ENCODE data around the gene IL23R.

IL23R gene

DNA sequence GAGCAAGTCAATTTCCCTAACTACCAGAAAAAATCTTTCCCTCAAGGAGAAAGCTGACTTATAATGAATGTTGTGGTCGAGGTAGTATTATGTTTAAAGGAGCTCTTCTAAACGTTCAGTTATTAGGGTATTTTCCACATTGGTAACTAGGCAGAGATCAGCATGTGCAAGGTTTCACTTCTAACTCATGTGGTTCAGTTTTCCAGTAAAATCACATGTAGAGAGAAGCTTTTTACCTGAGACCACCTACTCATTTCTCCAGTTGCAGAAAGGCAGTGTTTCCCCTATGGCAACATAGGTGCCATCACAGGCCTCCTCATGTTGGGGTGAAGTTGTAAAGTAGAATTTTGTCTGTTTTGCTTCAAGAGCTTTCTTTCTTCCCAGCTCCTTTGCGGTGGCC, 23.7 kb downstream of the IL23R start:
- DNase-seq (ENCODE audit: insufficient read length, low spot score), result no peak
- no peak for TF ChIP-seq POU2F2 (IDR thresholded peaks at IDR 0.05; ENCODE audit: low read depth, low read length)
- no peak for TF ChIP-seq POLR2A (IDR thresholded peaks at IDR 0.05; ENCODE audit: low read depth, low read length)
- no peak for TF ChIP-seq PAX5 (IDR thresholded peaks at IDR 0.05; ENCODE audit: insufficient read depth, low read length, severe bottlenecking)
- TF ChIP-seq SPI1 (IDR thresholded peaks at IDR 0.05; ENCODE audit: low read depth, low read length), result no peak
- no peak for TF ChIP-seq POLR2AphosphoS5 (IDR thresholded peaks at IDR 0.05; ENCODE audit: low read depth, low read length)
- no peak for TF ChIP-seq TAF1 (IDR thresholded peaks at IDR 0.05; ENCODE audit: low read depth, low read length)
- FAIRE-seq, result no peak

- FAIRE-seq (no peak), DNase-seq (ENCODE audit: insufficient read length, low spot score) (no peak)
- TF ChIP-seq SPI1 (IDR thresholded peaks at IDR 0.05; ENCODE audit: low read depth, low read length) (no peak), POLR2AphosphoS5 (IDR thresholded peaks at IDR 0.05; ENCODE audit: low read depth, low read length) (no peak), POU2F2 (IDR thresholded peaks at IDR 0.05; ENCODE audit: low read depth, low read length) (no peak), PAX5 (IDR thresholded peaks at IDR 0.05; ENCODE audit: insufficient read depth, low read length, severe bottlenecking) (no peak), TAF1 (IDR thresholded peaks at IDR 0.05; ENCODE audit: low read depth, low read length) (no peak), POLR2A (IDR thresholded peaks at IDR 0.05; ENCODE audit: low read depth, low read length) (no peak)
Observed at GRCh38 chr1:67190410-67190809, 24.2 kb downstream of the IL23R start.

GRCh38 chr1:67190942-67191341, 24.7 kb downstream of the IL23R start:
- TF ChIP-seq POU2F2 (IDR thresholded peaks at IDR 0.05; ENCODE audit: low read depth, low read length) (no peak), SPI1 (IDR thresholded peaks at IDR 0.05; ENCODE audit: low read depth, low read length) (no peak), POLR2A (IDR thresholded peaks at IDR 0.05; ENCODE audit: low read depth, low read length) (no peak), TAF1 (IDR thresholded peaks at IDR 0.05; ENCODE audit: low read depth, low read length) (no peak), PAX5 (IDR thresholded peaks at IDR 0.05; ENCODE audit: insufficient read depth, low read length, severe bottlenecking) (no peak)
- FAIRE-seq (no peak), DNase-seq (ENCODE audit: insufficient read length, low spot score) (no peak)

DNA sequence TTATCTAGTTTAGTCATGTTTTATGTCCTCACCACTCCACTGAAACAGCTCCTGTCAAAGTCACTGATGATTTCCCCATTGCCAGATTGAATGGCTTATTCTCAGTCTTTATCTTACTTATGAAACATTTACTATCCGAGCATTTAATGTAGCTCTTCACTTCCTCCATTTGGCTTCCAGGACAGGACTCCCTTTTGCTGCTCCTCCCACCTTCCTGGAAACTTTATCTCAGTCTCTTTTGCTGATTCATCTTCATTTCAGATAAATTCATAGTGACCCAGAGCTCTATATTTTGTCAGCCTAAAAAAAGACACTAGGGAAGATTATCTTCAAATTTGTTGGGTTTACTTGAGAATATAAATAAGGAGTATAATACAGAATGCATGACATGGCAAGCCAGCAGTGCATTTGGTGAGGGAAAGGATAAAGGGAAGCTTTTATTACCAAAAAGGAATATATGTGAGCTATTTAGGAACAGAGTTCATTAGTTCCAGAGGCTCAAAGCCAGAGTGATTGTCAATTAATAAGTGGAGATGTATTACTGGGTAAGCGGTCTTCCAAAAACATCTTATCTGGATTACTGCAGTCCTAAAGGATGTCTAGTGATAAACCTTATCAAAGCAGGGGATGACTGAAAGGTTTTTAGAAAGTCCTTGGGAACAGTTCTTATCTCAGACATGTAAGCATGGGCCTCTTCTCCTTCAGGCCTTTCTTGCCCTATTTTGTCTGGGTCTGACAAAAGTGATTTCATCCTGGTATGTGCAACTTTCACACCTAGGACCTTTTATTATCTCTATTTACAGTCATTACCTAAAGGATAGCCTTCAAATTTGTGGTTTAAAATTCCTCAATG, 25.6 kb downstream of the IL23R start:
- TF ChIP-seq POU2F2 (IDR thresholded peaks at IDR 0.05; ENCODE audit: low read depth, low read length) (no peak), PAX5 (IDR thresholded peaks at IDR 0.05; ENCODE audit: insufficient read depth, low read length, severe bottlenecking) (no peak), POLR2AphosphoS5 (IDR thresholded peaks at IDR 0.05; ENCODE audit: low read depth, low read length) (no peak), SPI1 (IDR thresholded peaks at IDR 0.05; ENCODE audit: low read depth, low read length) (no peak), TAF1 (IDR thresholded peaks at IDR 0.05; ENCODE audit: low read depth, low read length) (no peak), POLR2A (IDR thresholded peaks at IDR 0.05; ENCODE audit: low read depth, low read length) (no peak)
- DNase-seq (ENCODE audit: insufficient read length, low spot score), result no peak
- no peak for FAIRE-seq

DNA sequence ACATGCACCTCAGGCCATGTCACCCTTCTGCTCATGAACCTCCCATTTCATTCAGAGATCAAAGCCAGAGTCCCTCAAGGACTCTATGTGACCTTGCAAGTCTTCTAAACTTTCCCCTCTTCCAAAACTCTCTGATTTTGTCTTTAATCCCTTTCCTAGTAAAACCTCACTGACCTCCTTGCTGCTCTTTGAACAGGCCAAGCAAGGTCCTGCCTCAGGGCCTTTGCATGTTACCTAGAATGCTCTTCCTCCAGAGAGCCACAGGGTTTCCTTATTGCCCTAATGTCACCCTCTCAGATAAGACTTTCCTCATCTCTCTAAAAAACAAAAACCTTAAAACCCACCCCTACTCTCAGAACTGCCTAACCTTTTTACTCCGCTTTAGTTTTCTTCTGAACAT, 26.6 kb downstream of the IL23R start:
- peak; percentile 65 for FAIRE-seq
- no peak for DNase-seq (ENCODE audit: insufficient read length, low spot score)
- no peak for TF ChIP-seq POLR2A (IDR thresholded peaks at IDR 0.05; ENCODE audit: low read depth, low read length)
- no peak for TF ChIP-seq PAX5 (IDR thresholded peaks at IDR 0.05; ENCODE audit: insufficient read depth, low read length, severe bottlenecking)
- no peak for TF ChIP-seq SPI1 (IDR thresholded peaks at IDR 0.05; ENCODE audit: low read depth, low read length)
- no peak for TF ChIP-seq POU2F2 (IDR thresholded peaks at IDR 0.05; ENCODE audit: low read depth, low read length)
- no peak for TF ChIP-seq TAF1 (IDR thresholded peaks at IDR 0.05; ENCODE audit: low read depth, low read length)
- TF ChIP-seq POLR2AphosphoS5 (IDR thresholded peaks at IDR 0.05; ENCODE audit: low read depth, low read length), result no peak

DNA sequence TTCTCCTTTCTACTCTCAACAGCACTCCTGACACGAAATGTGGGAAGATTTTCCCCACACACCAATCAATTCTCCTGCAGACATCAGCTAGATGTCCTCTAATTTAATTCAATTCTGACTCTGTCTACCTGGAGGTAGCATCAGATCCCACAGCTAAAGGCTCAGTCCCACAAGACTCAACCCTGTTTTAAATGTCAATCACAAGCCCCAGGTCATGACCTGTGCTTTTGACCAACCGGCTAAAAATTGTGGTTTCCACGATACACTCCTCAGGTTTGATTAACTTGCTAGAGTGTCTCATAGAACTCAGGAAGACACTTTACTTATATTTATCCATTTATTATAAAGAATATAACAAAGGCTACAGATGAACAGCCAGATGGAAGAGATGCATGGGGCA, 27.4 kb downstream of the IL23R start:
- no peak for TF ChIP-seq POU2F2 (IDR thresholded peaks at IDR 0.05; ENCODE audit: low read depth, low read length)
- TF ChIP-seq POLR2AphosphoS5 (IDR thresholded peaks at IDR 0.05; ENCODE audit: low read depth, low read length), result no peak
- TF ChIP-seq POLR2A (IDR thresholded peaks at IDR 0.05; ENCODE audit: low read depth, low read length), result no peak
- no peak for TF ChIP-seq TAF1 (IDR thresholded peaks at IDR 0.05; ENCODE audit: low read depth, low read length)
- TF ChIP-seq PAX5 (IDR thresholded peaks at IDR 0.05; ENCODE audit: insufficient read depth, low read length, severe bottlenecking), result no peak
- TF ChIP-seq SPI1 (IDR thresholded peaks at IDR 0.05; ENCODE audit: low read depth, low read length), result no peak
- DNase-seq (ENCODE audit: insufficient read length, low spot score) (no peak), FAIRE-seq (peak; percentile 47)

GRCh38 chr1:67194209-67194863, 28.1 kb downstream of the IL23R start:
- no peak for TF ChIP-seq SPI1 (IDR thresholded peaks at IDR 0.05; ENCODE audit: low read depth, low read length)
- no peak for TF ChIP-seq POLR2AphosphoS5 (IDR thresholded peaks at IDR 0.05; ENCODE audit: low read depth, low read length)
- TF ChIP-seq PAX5 (IDR thresholded peaks at IDR 0.05; ENCODE audit: insufficient read depth, low read length, severe bottlenecking), result no peak
- no peak for TF ChIP-seq POU2F2 (IDR thresholded peaks at IDR 0.05; ENCODE audit: low read depth, low read length)
- TF ChIP-seq POLR2A (IDR thresholded peaks at IDR 0.05; ENCODE audit: low read depth, low read length), result no peak
- no peak for TF ChIP-seq TAF1 (IDR thresholded peaks at IDR 0.05; ENCODE audit: low read depth, low read length)
- no peak for DNase-seq (ENCODE audit: insufficient read length, low spot score)
- FAIRE-seq, result peak; percentile 76

- FAIRE-seq (no peak), DNase-seq (ENCODE audit: insufficient read length, low spot score) (no peak)
- TF ChIP-seq POLR2AphosphoS5 (IDR thresholded peaks at IDR 0.05; ENCODE audit: low read depth, low read length) (no peak), PAX5 (IDR thresholded peaks at IDR 0.05; ENCODE audit: insufficient read depth, low read length, severe bottlenecking) (no peak), POU2F2 (IDR thresholded peaks at IDR 0.05; ENCODE audit: low read depth, low read length) (no peak)
Observed at GRCh38 chr1:67200755-67201154, 34.5 kb downstream of the IL23R start.

DNA sequence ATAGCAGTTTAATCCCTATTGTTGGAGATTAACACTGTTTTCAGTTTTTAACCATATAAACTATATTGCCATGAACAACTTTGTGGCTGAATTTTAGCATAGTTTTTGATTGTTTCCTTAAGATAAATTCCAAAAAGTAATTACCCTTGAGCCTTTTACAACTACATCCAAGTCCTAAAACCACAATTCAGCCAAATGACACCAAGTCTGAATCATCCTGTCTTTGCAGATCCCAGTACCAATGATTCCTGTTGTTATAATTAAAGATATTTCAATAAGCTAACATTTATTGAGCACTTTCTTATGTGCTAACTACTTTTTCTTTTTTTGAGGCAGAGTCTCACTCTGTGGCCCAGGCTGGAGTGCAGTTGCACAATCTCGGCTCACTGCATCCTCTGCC, 35.6 kb downstream of the IL23R start:
- no peak for TF ChIP-seq TAF1 (IDR thresholded peaks at IDR 0.05; ENCODE audit: low read depth, low read length)
- TF ChIP-seq PAX5 (IDR thresholded peaks at IDR 0.05; ENCODE audit: insufficient read depth, low read length, severe bottlenecking), result no peak
- no peak for TF ChIP-seq POLR2AphosphoS5 (IDR thresholded peaks at IDR 0.05; ENCODE audit: low read depth, low read length)
- TF ChIP-seq SPI1 (IDR thresholded peaks at IDR 0.05; ENCODE audit: low read depth, low read length), result no peak
- no peak for TF ChIP-seq POU2F2 (IDR thresholded peaks at IDR 0.05; ENCODE audit: low read depth, low read length)
- no peak for TF ChIP-seq POLR2A (IDR thresholded peaks at IDR 0.05; ENCODE audit: low read depth, low read length)
- DNase-seq (ENCODE audit: insufficient read length, low spot score) (no peak), FAIRE-seq (no peak)
